ENCODE results near the gene KAZN. TPM values are rescaled to one million over a fixed set of nuclear protein-coding genes. Genes with fewer than 3 reads are reported as not detected.

KAZN gene
- total and polyA plus RNA-seq, 2 of the 8 experiments (the other 6 are each of a cell fraction or from before 2014, with no cell fraction given): 3.7 to 11.8 TPM

DNA sequence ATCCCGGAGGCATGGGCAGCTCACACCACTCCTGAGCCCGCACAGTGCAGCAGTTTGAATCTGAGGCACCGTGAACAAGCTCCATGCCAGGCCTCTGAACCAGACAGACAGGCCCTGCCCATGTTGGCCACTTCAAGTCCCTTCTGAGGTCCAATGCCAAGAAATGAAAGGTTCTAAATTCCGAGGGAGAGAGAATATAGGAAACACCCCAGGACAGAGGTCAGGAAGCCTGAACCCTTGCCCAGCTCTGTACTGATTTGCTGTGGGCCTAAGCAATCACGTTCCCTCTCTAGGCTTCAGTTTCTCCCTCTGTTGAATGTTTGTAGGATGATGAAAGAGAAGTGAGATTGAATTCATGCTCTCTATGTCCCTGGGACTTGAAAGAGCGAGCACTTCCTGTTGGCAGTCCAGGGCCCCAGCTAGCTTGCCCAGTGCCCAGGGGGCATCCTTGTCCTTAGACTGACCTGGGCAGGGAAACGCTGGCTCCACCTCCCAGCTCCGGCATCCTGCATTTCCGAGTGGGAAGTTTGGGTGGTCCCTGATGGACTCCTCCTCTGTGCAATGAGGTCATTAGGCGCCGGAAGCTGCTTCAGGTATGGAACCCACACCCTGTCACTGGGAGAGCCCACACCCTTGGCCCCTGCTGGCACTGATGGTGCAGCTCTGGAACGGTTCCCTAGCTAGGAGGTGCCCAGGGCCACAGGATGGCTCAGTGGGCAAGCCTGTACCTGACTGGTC, 312.7 kb downstream of the KAZN start:
- FAIRE-seq (no peak), DNase-seq (ENCODE audit: low read depth in 1 of 2, low spot score in 2 of 2) (no peak)
- CTCF ChIA-PET (ENCODE audit: partially characterized antibody): interaction anchor here (0.6 to 1.4 kb wide), 7 partner anchors 14 to 412 kb away, joined by 3 to 4 read pairs (median 3); no protein-coding TSS in a partner anchor
- no peak overlapping the region for H3K4me3 ChIP-seq (ENCODE audit: extremely low read depth in 1 of 4, insufficient read depth in 2 of 4, low read depth in 3 of 4, low read length in 4 of 4)
- H3K4me2 ChIP-seq (ENCODE audit: insufficient read depth in 1 of 2, low read depth in 2 of 2, low read length in 2 of 2): no peak overlapping the region
- no peaks in the 10 kb centered on the region for H3K36me3 ChIP-seq (ENCODE audit: control insufficient read depth in 2 of 4, insufficient read depth in 4 of 4, low read length in 3 of 4)
- H2AFZ ChIP-seq (ENCODE audit: low read length): no peak overlapping the region
- H3K4ac ChIP-seq (replicated peaks; ENCODE audit: insufficient read length, low read depth, low read length): no peak overlapping the region
- no peak overlapping the region for H2BK120ac ChIP-seq (replicated peaks; ENCODE audit: low read depth, low read length)
- no peak overlapping the region for H2AK5ac ChIP-seq (ENCODE audit: low read depth, low read length)
- H3K9ac ChIP-seq (replicated peaks in 1 of 4; ENCODE audit: extremely low read depth in 1 of 4, low read depth in 3 of 4, low read length in 3 of 4): no peak overlapping the region; a peak in 1 of 7 replicates
- H3K4me1 ChIP-seq (replicated peaks in 1 of 4; ENCODE audit: control insufficient read depth in 3 of 4, insufficient read depth in 4 of 4, low read length in 3 of 4): peaks cover 2 to 6% (median 4%) of the 10 kb centered on the region in 4 experiments; a peak in 6 of 7 replicates
- no peak overlapping the region for H3K14ac ChIP-seq (ENCODE audit: insufficient read length)
- no peak overlapping the region for H4K8ac ChIP-seq (ENCODE audit: extremely low read depth, insufficient read depth, low read length)
- H3K23me2 ChIP-seq (ENCODE audit: low read depth, low read length): no peaks in the 10 kb centered on the region
- H3K27me3 ChIP-seq (replicated peaks in 1 of 4; ENCODE audit: control insufficient read depth in 3 of 4, extremely low read depth in 1 of 4, insufficient read depth in 3 of 4, low read length in 3 of 4): no peaks in the 10 kb centered on the region
- 81% methylated on average over 12 of the region's 12 CpGs; no CpG with 5 or more reads in 1 of the 2 experiments for WGBS, 2 experiments (ENCODE audit: extremely low coverage in 1 of 2, insufficient coverage in 1 of 2, insufficient read length in 1 of 2, insufficient replicate concordance in 2 of 2, low coverage in 1 of 2, low lambda C conversion rate in 2 of 2, missing lambda C conversion rate in 1 of 2)
- no peaks in the 10 kb centered on the region for H3K79me1 ChIP-seq (ENCODE audit: low read depth, low read length)
- no peak overlapping the region for H2BK5ac ChIP-seq (ENCODE audit: low read depth, low read length)
- H2BK20ac ChIP-seq (ENCODE audit: low read length): no peak overlapping the region
- H3K56ac ChIP-seq (replicated peaks; ENCODE audit: insufficient read length, low read depth, low read length): no peak overlapping the region
- H4K91ac ChIP-seq (replicated peaks; ENCODE audit: insufficient read length, low read length): no peak overlapping the region
- no peak overlapping the region for H3K27ac ChIP-seq (ENCODE audit: low read depth, low read length)
- POLR2A ChIA-PET (ENCODE audit: partially characterized antibody): interaction anchor here (1.1 kb wide), 1 partner anchor 43 kb away, joined by 4 read pairs; no protein-coding TSS in a partner anchor
- no peak overlapping the region for H3K18ac ChIP-seq (ENCODE audit: extremely low read depth, low read length)
- H3K9me3 ChIP-seq (ENCODE audit: insufficient read depth in 2 of 2, low read depth in 1 of 2, low read length in 1 of 2): no peaks in the 10 kb centered on the region
- H2BK12ac ChIP-seq (ENCODE audit: low read depth, low read length): no peak overlapping the region
- no peak overlapping the region for H3K23ac ChIP-seq (ENCODE audit: insufficient read length)
- no peak overlapping the region for H4K5ac ChIP-seq (ENCODE audit: insufficient read length, low read depth, low read length)
- peaks cover 0 to 1% of the 10 kb centered on the region in 2 experiments for H4K20me1 ChIP-seq (replicated peaks in 1 of 2; ENCODE audit: control insufficient read depth in 1 of 2, insufficient read depth in 2 of 2, low read length in 2 of 2)
- H2BK15ac ChIP-seq (ENCODE audit: low read length): peak overlapping the region; percentile 61; the same call in 1 of the 2 replicates
- H3K79me2 ChIP-seq (ENCODE audit: control insufficient read depth in 1 of 2, insufficient read depth in 2 of 2, low read length in 2 of 2): no peaks in the 10 kb centered on the region
- TF ChIP-seq JUN (IDR thresholded peaks at IDR 0.05; ENCODE audit: low read depth, low read length) (no peak), BRCA1 (IDR thresholded peaks at IDR 0.05; ENCODE audit: low read depth, low read length) (no peak)
